HCT116 (cell line): ENCODE results near the gene TAOK3. TPM values are rescaled to one million over a fixed set of nuclear protein-coding genes. Genes with fewer than 3 reads are reported as not detected.

Experiments
- ATAC-seq: fragments of 200-7000 bp; cut with Tn5 transposase; 2 replicates; pipeline ENCODE4 v1.9.1; 2020; ENCODE audit warnings: mild to moderate bottlenecking, moderate library complexity
- BruUV-seq: library from RNA; stranded (reverse); fragments of 400-500 nt; replicated peaks from 2 replicates; lab custom pipeline; 2021; lab: Mats Ljungman, UMichigan
- CTCF ChIA-PET: fragments of 300-600 bp; sonication (Branson Sonifier 250); formaldehyde crosslinking; loops from one replicate; lab custom pipeline; 2021; ENCODE audit warnings: antibody characterized with exemption; lab: Charles Lee
- POLR2A ChIA-PET: fragments of 300-600, 350-600 bp; sonication (Branson Sonifier 250); formaldehyde crosslinking; loops from one replicate; lab custom pipeline; 2021; ENCODE audit warnings: antibody characterized with exemption; lab: Charles Lee
- RAD21 ChIA-PET, 2 experiments: fragments of 300-600 bp; sonication (Branson Sonifier 250); formaldehyde crosslinking; loops; one replicate each; lab custom pipeline; 2023; ENCODE audit warnings: low total read pairs in 2 of 2; ENCODE audit not compliant: uncharacterized antibody in 2 of 2, unreplicated experiment in 2 of 2, low non-redundant PET in 1 of 2; lab: Charles Lee
- DNase-seq: peaks from one replicate; pipeline ENCODE4 v3.0.0-alpha.2; 2010; ENCODE audit warnings: low read depth, low spot score
- H2AFZ ChIP-seq: fragments of 200-600 bp; shearing (Covaris generic), sonication (generic); 2 replicates; pipeline ENCODE4 v1.6.1; 2017; ENCODE audit warnings: low read depth, mixed run types, mixed read lengths, antibody characterized with exemption, low read length; ENCODE audit not compliant: poor library complexity, severe bottlenecking
- H3K27ac ChIP-seq: 2 replicates; pipeline ENCODE4 v1.5.1; 2012; ENCODE audit warnings: low read depth, low read length
- H3K27me3 ChIP-seq: fragments of 200-600 bp; sonication (generic); 2 replicates; pipeline ENCODE4 v1.6.1; 2016; ENCODE audit warnings: mixed run types, low read length, mixed read lengths; ENCODE audit not compliant: insufficient read depth
- H3K36me3 ChIP-seq, 2 experiments: fragments of 200-500 bp in 1 of 2; fragments of 200-600 bp in 1 of 2; sonication (Bioruptor generic) in 1 of 2; sonication (generic) in 1 of 2; 2 replicates each; pipeline versions ENCODE4 v1.5.1 to v1.6.1; 2014 to 2016; ENCODE audit warnings: low read length in 2 of 2, inconsistent platforms in 1 of 2, mixed read lengths in 1 of 2, mixed run types in 1 of 2; ENCODE audit not compliant: insufficient read depth in 2 of 2, control insufficient read depth in 1 of 2
- H3K4me1 ChIP-seq, 2 experiments: fragments of 200-600 bp in 1 of 2; sonication (generic) in 1 of 2; 2 replicates each; pipeline versions ENCODE4 v1.5.1 to v1.6.1; 2012 to 2017; ENCODE audit warnings: low read length in 2 of 2, inconsistent platforms in 1 of 2, mild to moderate bottlenecking in 1 of 2, mixed read lengths in 1 of 2, mixed run types in 1 of 2, moderate library complexity in 1 of 2; ENCODE audit not compliant: insufficient read depth in 2 of 2, control insufficient read depth in 1 of 2
- H3K4me2 ChIP-seq: fragments of 200-600 bp; sonication (generic); 2 replicates; pipeline ENCODE4 v1.6.1; 2017; ENCODE audit warnings: mixed run types, low read length, mixed read lengths
- H3K4me3 ChIP-seq, 2 experiments: fragments of 200-600 bp in 1 of 2; sonication (generic) in 1 of 2; replicated peaks in 1 of 2; 2 replicates each; pipeline ENCODE4 v1.5.1; 2011 to 2016; ENCODE audit warnings: low read length in 2 of 2, control low read depth in 1 of 2, low read depth in 1 of 2, mild to moderate bottlenecking in 1 of 2, mixed read lengths in 1 of 2, mixed run types in 1 of 2
- H3K79me2 ChIP-seq: fragments of 200-600 bp; sonication (generic); 2 replicates; pipeline ENCODE4 v1.6.1; 2017; ENCODE audit warnings: mild to moderate bottlenecking, mixed run types, low read length, moderate library complexity, mixed read lengths; ENCODE audit not compliant: insufficient read depth
- H3K9ac ChIP-seq: fragments of 200-600 bp; sonication (generic); 2 replicates; pipeline ENCODE4 v1.6.1; 2016; ENCODE audit warnings: low read length, mixed read lengths
- H3K9me2 ChIP-seq: fragments of 200-600 bp; sonication (generic), shearing (Covaris generic); 2 replicates; pipeline ENCODE4 v1.6.1; 2017; ENCODE audit warnings: mixed run types, mild to moderate bottlenecking, moderate library complexity; ENCODE audit not compliant: insufficient read depth
- H3K9me3 ChIP-seq, 2 experiments: fragments of 200-500 bp in 1 of 2; fragments of 200-600 bp in 1 of 2; sonication (Bioruptor generic) in 1 of 2; sonication (generic) in 1 of 2; 2 replicates each; pipeline ENCODE4 v1.6.1; 2014 to 2017; ENCODE audit warnings: low read length in 2 of 2, mixed read lengths in 2 of 2, inconsistent platforms in 1 of 2, low read depth in 1 of 2, mild to moderate bottlenecking in 1 of 2, mixed run types in 1 of 2, moderate library complexity in 1 of 2; ENCODE audit not compliant: control insufficient read depth in 1 of 2, insufficient read depth in 1 of 2
- H4K20me1 ChIP-seq: fragments of 200-600 bp; sonication (generic), shearing (Covaris generic); 2 replicates; pipeline ENCODE4 v1.6.1; 2017; ENCODE audit warnings: mixed run types, mild to moderate bottlenecking, moderate library complexity; ENCODE audit not compliant: insufficient read depth
- CEBPB ChIP-seq: IDR thresholded peaks from 2 replicates; pipeline ENCODE4 v1.6.1; 2012; ENCODE audit warnings: low read depth
- EGR1 ChIP-seq: IDR thresholded peaks from 2 replicates; pipeline ENCODE4 v1.6.1; 2012; ENCODE audit warnings: low read depth
- ELF1 ChIP-seq: IDR thresholded peaks from 2 replicates; pipeline ENCODE4 v1.6.1; 2012; ENCODE audit warnings: low read depth, borderline replicate concordance
- EZH2 ChIP-seq: fragments of 200-600 bp; sonication (generic); IDR thresholded peaks from 2 replicates; pipeline ENCODE4 v1.6.1; 2017; ENCODE audit warnings: antibody characterized with exemption, mixed run types
- EZH2phosphoT487 ChIP-seq: fragments of 200-600 bp; IDR thresholded peaks from 2 replicates; pipeline ENCODE4 v1.6.1; 2018; ENCODE audit warnings: antibody characterized with exemption, borderline replicate concordance
- FOSL1 ChIP-seq: IDR thresholded peaks from 2 replicates; pipeline ENCODE4 v1.6.1; 2012; ENCODE audit warnings: low read depth
- JUND ChIP-seq: IDR thresholded peaks from 2 replicates; pipeline ENCODE4 v1.6.1; 2012
- POLR2AphosphoS5 ChIP-seq: IDR thresholded peaks from 2 replicates; pipeline ENCODE4 v1.6.1; 2011; ENCODE audit warnings: mild to moderate bottlenecking, low read depth, low read length, moderate library complexity
- RAD21 ChIP-seq: IDR thresholded peaks from 2 replicates; pipeline ENCODE4 v1.6.1; 2012; ENCODE audit warnings: low read depth, mild to moderate bottlenecking
- REST ChIP-seq: IDR thresholded peaks from 2 replicates; pipeline ENCODE4 v1.6.1; 2012; ENCODE audit warnings: low read depth
- SP1 ChIP-seq: IDR thresholded peaks from 2 replicates; pipeline ENCODE4 v1.6.1; 2012; ENCODE audit warnings: low read depth
- TCF7L2 ChIP-seq: IDR thresholded peaks from 2 replicates; pipeline ENCODE4 v1.7.0; 2011; ENCODE audit warnings: borderline replicate concordance, inconsistent platforms; ENCODE audit not compliant: insufficient read depth, insufficient read length; ENCODE audit errors: extremely low read depth
- ZBTB33 ChIP-seq: IDR thresholded peaks from 2 replicates; pipeline ENCODE4 v1.6.1; 2011; ENCODE audit warnings: mild to moderate bottlenecking, low read length, moderate library complexity; ENCODE audit not compliant: insufficient replicate concordance; ENCODE audit errors: extremely low read depth
- ZFX ChIP-seq: fragments of 450-650 bp; IDR thresholded peaks from 2 replicates; pipeline ENCODE4 v1.6.1; 2017
- intact Hi-C: fragments of 100-400 bp; cut with micrococcal nuclease; formaldehyde crosslinking; loops from 2 replicates; pipeline ENCODE4 v1.10.0; 2022
- total RNA-seq: library from RNA; stranded (reverse); gene quantifications from one replicate; pipeline ENCODE4 v1.2.1, GENCODE V29; 2021; ENCODE audit not compliant: unreplicated experiment
- TF ChIP-seq, protein P1 (sequence below): IDR thresholded peaks from 2 replicates; pipeline ENCODE4 v1.6.1; 2012

Gene TAOK3
- total RNA-seq, 1 experiment from 2014 or later, result 10.5 TPM

GRCh38 chr12:118127867-118128266 lies 244.8 kb downstream of the TAOK3 start:
- no TSS peak for BruUV-seq
- ChIA-PET POLR2A (no interaction called here), CTCF (no interaction called here)

GRCh38 chr12:118126119-118126757 lies 246.5 kb downstream of the TAOK3 start:
- no TSS peak for BruUV-seq
- DNase-seq, result no peak
- ChIA-PET POLR2A (interaction anchor here (0.6 kb wide), 1 partner anchor 250 kb away, joined by 3 read pairs; no protein-coding TSS in a partner anchor), CTCF (no interaction called here), RAD21 (no interaction called here)
- Histone ChIP-seq H3K4me2 (no peak overlapping the region), H4K20me1 (no peaks in the 10 kb centered on the region), H3K9me3 (no peaks in the 10 kb centered on the region), H3K27ac (no peak overlapping the region), H3K4me1 (peaks cover 1 to 3% of the 10 kb centered on the region in 2 experiments), H3K9me2 (no peaks in the 10 kb centered on the region), H3K27me3 (no peaks in the 10 kb centered on the region), H3K36me3 (no peaks in the 10 kb centered on the region), H3K4me3 (no peak overlapping the region), H2AFZ (no peak overlapping the region), H3K79me2 (no peaks in the 10 kb centered on the region), H3K9ac (no peak overlapping the region)
- intact Hi-C loops, result no loop called here
- no peak for ATAC-seq
- TF ChIP-seq SP1 (no peak), RAD21 (no peak), ELF1 (no peak), POLR2AphosphoS5 (no peak), ZBTB33 (no peak), TCF7L2 (no peak), JUND (no peak), REST (no peak), CEBPB (no peak)

More at GRCh38 chr12:118127867-118128266, 244.8 kb downstream of the TAOK3 start:
- no peaks in the 10 kb centered on the region for H3K27me3 ChIP-seq
- no peak overlapping the region for H3K4me3 ChIP-seq
- intact Hi-C loops, result no loop called here
- H3K4me2 ChIP-seq, result no peak overlapping the region
- TF ChIP-seq EGR1 (no peak), JUND (no peak), EZH2phosphoT487 (no peak), ELF1 (no peak), EZH2 (no peak), ZFX (no peak), POLR2AphosphoS5 (no peak), FOSL1 (no peak), RAD21 (no peak), CEBPB (no peak)
- TF ChIP-seq, protein P1, sequence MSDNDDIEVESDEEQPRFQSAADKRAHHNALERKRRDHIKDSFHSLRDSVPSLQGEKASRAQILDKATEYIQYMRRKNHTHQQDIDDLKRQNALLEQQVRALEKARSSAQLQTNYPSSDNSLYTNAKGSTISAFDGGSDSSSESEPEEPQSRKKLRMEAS, result no peak
- no peak overlapping the region for H3K9ac ChIP-seq
- no peaks in the 10 kb centered on the region for H3K9me2 ChIP-seq
- H3K36me3 ChIP-seq, result no peaks in the 10 kb centered on the region
- no peaks in the 10 kb centered on the region for H4K20me1 ChIP-seq
- no peaks in the 10 kb centered on the region for H3K9me3 ChIP-seq
- RAD21 ChIA-PET, result no interaction called here
- H3K79me2 ChIP-seq, result no peaks in the 10 kb centered on the region
- H3K27ac ChIP-seq, result no peak overlapping the region
- peaks cover 15 to 19% of the 10 kb centered on the region in 2 experiments for H3K4me1 ChIP-seq
- H2AFZ ChIP-seq, result no peak overlapping the region
- ATAC-seq (no peak), DNase-seq (no peak)
